ENCODE measurements around the gene VEPH1. TPM values are rescaled to one million over a fixed set of nuclear protein-coding genes. Genes with fewer than 3 reads are reported as not detected.

Gene VEPH1
- total RNA-seq, 1 donor from 2014 or later, result 139 TPM

DNA sequence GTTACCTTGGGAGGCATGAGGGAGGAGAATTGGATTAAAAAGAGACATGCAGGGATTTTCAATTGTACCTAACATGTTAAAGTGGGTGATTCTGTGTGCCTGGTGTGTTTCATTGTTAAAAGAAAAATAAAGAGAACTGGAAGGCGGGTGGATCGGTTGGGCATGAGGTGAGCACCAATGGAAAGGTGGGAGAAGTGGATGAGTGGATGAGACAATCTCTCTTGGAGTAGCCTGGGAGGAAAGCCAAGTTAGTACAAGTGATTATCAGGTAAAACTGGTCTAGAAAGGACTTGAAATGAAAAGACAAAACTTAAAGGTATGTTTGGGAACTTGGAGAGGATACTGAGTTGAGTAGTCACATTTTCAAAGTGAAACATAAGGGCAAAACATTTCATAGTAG lies 12.1 kb downstream of the VEPH1 start:
- Histone ChIP-seq H3K36me3 (no peaks in the 10 kb centered on the region), H3K4me3 (no peak overlapping the region), H3K27ac (no peak overlapping the region), H3K27me3 (no peaks in the 10 kb centered on the region), H3K4me1 (peaks cover 3% of the 10 kb centered on the region), H3K9me3 (no peaks in the 10 kb centered on the region)
- intact Hi-C loops (cut with DNase I), result no loop called here
- no peak for DNase-seq
- peak; percentile 79 for ATAC-seq
- TF ChIP-seq, protein P1, sequence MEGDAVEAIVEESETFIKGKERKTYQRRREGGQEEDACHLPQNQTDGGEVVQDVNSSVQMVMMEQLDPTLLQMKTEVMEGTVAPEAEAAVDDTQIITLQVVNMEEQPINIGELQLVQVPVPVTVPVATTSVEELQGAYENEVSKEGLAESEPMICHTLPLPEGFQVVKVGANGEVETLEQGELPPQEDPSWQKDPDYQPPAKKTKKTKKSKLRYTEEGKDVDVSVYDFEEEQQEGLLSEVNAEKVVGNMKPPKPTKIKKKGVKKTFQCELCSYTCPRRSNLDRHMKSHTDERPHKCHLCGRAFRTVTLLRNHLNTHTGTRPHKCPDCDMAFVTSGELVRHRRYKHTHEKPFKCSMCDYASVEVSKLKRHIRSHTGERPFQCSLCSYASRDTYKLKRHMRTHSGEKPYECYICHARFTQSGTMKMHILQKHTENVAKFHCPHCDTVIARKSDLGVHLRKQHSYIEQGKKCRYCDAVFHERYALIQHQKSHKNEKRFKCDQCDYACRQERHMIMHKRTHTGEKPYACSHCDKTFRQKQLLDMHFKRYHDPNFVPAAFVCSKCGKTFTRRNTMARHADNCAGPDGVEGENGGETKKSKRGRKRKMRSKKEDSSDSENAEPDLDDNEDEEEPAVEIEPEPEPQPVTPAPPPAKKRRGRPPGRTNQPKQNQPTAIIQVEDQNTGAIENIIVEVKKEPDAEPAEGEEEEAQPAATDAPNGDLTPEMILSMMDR (IDR thresholded peaks at IDR 0.05), result no peak

DNA sequence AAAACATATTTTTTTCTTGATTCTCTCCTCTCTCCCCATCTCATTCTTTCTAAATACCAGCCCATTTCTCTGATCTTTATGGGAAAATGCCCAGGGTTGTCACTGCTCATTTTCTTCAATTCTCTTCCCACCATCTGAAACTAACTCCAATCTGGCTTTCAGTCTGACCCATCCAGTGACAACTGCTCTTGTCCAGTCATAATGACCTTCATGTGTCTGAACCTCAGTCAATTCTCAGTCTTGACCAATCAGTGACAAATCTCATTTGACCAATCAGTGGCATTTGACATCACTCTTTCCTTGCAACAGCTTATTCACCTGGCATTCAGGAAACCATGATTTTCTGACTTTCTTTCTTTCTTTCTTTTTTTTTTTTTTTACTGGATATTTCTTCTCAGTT lies 15.1 kb downstream of the VEPH1 start:
- TF ChIP-seq, protein P1 (IDR thresholded peaks at IDR 0.05), result no peak
- H3K4me3 ChIP-seq, result no peak overlapping the region
- no peaks in the 10 kb centered on the region for H3K9me3 ChIP-seq
- intact Hi-C loops (cut with DNase I), result no loop called here
- H3K27me3 ChIP-seq, result no peaks in the 10 kb centered on the region
- DNase-seq (no peak), ATAC-seq (no peak)
- H3K27ac ChIP-seq, result no peak overlapping the region
- no peaks in the 10 kb centered on the region for H3K36me3 ChIP-seq
- H3K4me1 ChIP-seq, result peaks cover 3% of the 10 kb centered on the region

DNA sequence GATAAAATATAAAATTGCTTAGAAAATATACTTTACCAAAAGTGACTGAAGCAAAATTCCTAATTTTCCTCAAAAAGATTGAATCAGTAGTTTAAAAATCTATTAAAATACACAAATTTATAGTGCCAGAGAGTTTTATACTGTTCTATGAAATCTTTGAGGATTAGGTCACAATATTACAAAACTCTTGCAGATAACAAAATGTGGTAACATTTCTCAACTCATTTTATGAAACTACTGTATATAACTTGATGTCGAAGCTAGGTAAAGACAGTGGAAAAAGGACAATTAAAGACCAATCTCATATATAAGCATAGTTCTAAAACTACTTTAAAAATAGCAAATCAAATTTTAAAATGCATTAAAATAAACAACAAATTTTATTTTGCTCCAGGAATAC lies 15.9 kb downstream of the VEPH1 start:
- Histone ChIP-seq H3K4me1 (peaks cover 3% of the 10 kb centered on the region), H3K9me3 (no peaks in the 10 kb centered on the region), H3K36me3 (no peaks in the 10 kb centered on the region), H3K4me3 (no peak overlapping the region), H3K27ac (no peak overlapping the region), H3K27me3 (no peaks in the 10 kb centered on the region)
- intact Hi-C loops (cut with DNase I), result no loop called here
- DNase-seq (no peak), ATAC-seq (no peak)
- TF ChIP-seq, protein P1 (IDR thresholded peaks at IDR 0.05), result no peak

DNA sequence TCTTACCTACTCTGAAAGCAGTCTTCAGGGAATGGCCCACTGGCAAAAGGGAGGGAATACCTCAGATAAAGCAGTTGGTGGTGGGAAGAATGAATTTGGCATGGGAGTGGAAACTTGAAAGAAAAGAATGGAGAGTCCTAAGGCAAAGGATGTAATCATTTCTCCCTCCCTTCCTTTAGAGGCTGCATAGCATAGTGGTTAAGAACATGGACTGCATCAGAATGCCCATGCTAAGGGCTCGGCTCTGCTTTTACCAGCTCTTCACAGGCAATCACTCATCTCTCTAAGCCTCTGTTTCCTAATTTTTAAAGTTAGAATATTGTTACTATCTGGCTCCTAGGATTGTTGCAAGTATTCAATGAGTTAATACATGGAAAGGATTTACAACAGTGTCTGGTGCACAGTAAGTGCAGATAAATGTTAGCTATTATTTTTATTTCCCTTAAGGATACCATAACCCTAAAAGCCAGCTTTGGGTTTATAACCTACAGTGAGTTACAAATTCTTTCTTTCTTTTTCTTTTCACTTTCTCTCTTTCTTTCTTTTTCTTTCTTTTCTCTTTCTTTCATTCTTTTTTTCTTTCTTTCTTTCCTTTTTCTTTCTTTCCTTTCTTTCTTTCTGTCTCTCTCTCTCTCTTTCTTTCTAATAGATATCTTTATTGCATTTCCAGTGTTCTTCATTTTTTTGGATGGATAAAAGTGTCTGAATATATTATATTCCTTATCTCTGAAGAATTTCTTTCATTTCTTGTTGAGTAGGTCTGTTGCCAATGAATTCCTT lies 23.6 kb downstream of the VEPH1 start:
- DNase-seq (no peak), ATAC-seq (no peak)
- TF ChIP-seq, protein P1 (IDR thresholded peaks at IDR 0.05), result no peak
- H3K27me3 ChIP-seq, result no peaks in the 10 kb centered on the region
- H3K4me3 ChIP-seq, result no peak overlapping the region
- intact Hi-C loops (cut with DNase I), result no loop called here
- H3K9me3 ChIP-seq, result no peaks in the 10 kb centered on the region
- no peak overlapping the region for H3K27ac ChIP-seq
- H3K4me1 ChIP-seq, result no peaks in the 10 kb centered on the region
- no peaks in the 10 kb centered on the region for H3K36me3 ChIP-seq

DNA sequence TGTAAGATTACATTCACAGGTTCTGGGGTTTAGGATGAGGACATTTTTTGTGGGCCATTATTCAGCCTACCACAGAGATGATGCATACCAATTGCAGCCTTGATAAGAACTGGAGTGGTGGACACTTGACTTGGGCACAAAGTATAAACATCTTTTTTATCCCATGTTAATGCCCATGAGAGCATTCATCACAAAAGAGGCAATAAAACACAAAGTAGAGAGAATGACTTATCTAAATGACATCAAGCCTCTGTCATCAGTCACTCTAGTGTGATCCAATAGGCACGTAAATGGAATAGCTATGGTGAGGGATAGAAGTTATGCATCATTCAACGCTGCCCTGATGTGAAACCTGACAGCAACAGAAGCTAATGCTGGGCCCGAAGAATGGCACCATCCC lies 25.8 kb downstream of the VEPH1 start:
- TF ChIP-seq, protein P1 (IDR thresholded peaks at IDR 0.05), result no peak
- intact Hi-C loops (cut with DNase I), result no loop called here
- Histone ChIP-seq H3K36me3 (no peaks in the 10 kb centered on the region), H3K27me3 (no peaks in the 10 kb centered on the region), H3K9me3 (no peaks in the 10 kb centered on the region), H3K4me1 (no peaks in the 10 kb centered on the region), H3K4me3 (no peak overlapping the region), H3K27ac (no peak overlapping the region)
- ATAC-seq, result no peak
- no peak for DNase-seq
